ENCODE data around the gene CDYL. TPM values are rescaled to one million over a fixed set of nuclear protein-coding genes. Genes with fewer than 3 reads are reported as not detected.

CDYL gene
- total and polyA plus RNA-seq, 11 donors = 4.3 to 45.2 (median 30.6) TPM

DNA sequence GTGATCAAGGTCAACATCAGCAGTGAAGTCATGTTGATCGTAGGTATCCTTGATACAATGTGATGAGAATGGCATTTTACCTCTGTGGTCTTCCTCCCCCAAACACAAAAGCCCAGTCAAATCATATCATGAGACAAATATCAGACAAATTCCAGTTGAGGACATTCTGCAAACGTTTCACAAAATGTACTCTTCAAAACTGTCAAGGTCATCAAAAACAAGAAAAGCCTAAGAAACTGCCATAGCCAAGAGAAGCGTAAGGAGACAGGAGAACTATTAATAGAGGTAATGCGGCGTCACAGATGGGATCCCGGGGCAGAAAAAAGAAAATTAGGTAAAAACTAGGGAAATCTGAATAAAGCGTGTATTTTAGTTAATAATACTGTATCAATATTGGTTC lies 7.4 kb upstream of the CDYL start:
- Histone ChIP-seq H3K27ac (no peak overlapping the region), H3K27me3 (no peaks in the 10 kb centered on the region), H3K4me3 (no peak overlapping the region), H3K9me3 (peaks cover 0 to 22% (median 2%) of the 10 kb centered on the region in 12 donors), H3K36me3 (no peaks in the 10 kb centered on the region), H3K4me1 (no peaks in the 10 kb centered on the region)
- intact Hi-C loops (cut with DNase I) = no loop called here
- WGBS, 4 donors = 83 to 86% (median 86%) methylated on average over 7 of the region's 7 CpGs
- TF ChIP-seq POLR2A (IDR thresholded peaks at IDR 0.05) = no peak
- TF ChIP-seq CTCF (IDR thresholded peaks at IDR 0.05) = no peak
- DNase-seq (no peak), ATAC-seq (no peak)

DNA sequence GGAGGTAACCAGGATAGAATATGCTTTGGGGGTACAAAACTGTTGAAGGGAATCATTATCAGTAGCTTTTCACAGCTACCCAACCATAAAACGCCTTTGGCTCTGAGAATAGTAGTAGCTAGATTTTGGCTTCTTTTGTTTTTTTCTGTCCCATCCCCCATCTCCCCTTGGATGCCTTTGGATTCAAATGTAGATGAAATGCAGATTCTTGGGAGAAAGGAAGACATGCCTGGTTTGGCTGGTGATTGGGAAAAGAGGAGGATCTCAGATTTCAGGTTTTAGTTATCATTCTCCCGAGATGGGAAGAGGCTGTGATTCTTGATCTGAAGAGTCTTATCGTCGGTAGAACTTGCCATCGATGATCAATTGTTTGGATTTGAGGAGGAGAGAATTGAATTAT lies 3.5 kb upstream of the CDYL start:
- H3K4me1 ChIP-seq = peaks cover 0 to 19% (median 10%) of the 10 kb centered on the region in 12 donors
- H3K36me3 ChIP-seq = no peaks in the 10 kb centered on the region
- WGBS, 4 donors = 47 to 58% (median 48%) methylated on average over 5 of the region's 5 CpGs
- no peaks in the 10 kb centered on the region for H3K27me3 ChIP-seq
- H3K9me3 ChIP-seq = no peaks in the 10 kb centered on the region
- no peak for DNase-seq
- no peak overlapping the region for H3K4me3 ChIP-seq
- H3K27ac ChIP-seq = no peak overlapping the region
- TF ChIP-seq CTCF (IDR thresholded peaks at IDR 0.05) = no peak
- no peak for TF ChIP-seq POLR2A (IDR thresholded peaks at IDR 0.05)
- no peak for ATAC-seq
- intact Hi-C loops (cut with DNase I) = loop anchor here in 9 of 10 donors (5.0 to 10.0 kb wide), 8 partner anchors 120 to 458 kb away; partner anchors contain the start of gene RPP40 (in 1 of the 9)

- Histone ChIP-seq H3K9me3 (peaks cover 0 to 4% (median 0%) of the 10 kb centered on the region in 12 donors), H3K27ac (no peak overlapping the region), H3K27me3 (no peaks in the 10 kb centered on the region), H3K4me1 (peaks cover 0 to 23% (median 13%) of the 10 kb centered on the region in 12 donors), H3K36me3 (no peaks in the 10 kb centered on the region), H3K4me3 (no peak overlapping the region)
- DNase-seq (no peak), ATAC-seq (no peak)
- WGBS, 4 donors = 28 to 38% (median 36%) methylated on average over 7 of the region's 7 CpGs
- TF ChIP-seq CTCF (IDR thresholded peaks at IDR 0.05) (no peak), POLR2A (IDR thresholded peaks at IDR 0.05) (no peak)
- intact Hi-C loops (cut with DNase I) = loop anchor here in 9 of 10 donors (5.0 to 10.0 kb wide), 8 partner anchors 121 to 458 kb away; partner anchors contain the start of gene RPP40 (in 1 of the 9)
These were observed 3.0 kb upstream of the CDYL start for GRCh38 chr6:4773181-4773580.

DNA sequence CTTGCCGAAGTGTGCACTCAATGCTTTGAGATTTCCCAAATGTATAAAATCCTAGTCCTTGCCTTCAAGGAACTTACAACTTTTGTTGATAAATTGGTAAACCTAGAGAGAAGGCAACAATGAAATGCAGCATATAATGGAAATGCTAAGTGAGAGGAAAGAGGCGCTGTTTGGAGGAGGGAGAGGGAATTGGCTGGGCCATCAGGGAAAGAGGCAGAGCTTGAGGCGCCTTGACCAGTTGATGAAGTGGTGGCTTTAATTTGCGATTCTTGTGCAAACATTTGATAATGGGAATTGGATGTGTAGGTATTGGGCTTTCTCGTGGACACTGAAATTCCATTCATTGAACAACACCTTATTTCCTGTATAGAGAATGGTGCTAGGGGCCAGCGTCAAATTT lies 1.9 kb upstream of the CDYL start:
- no peaks in the 10 kb centered on the region for H3K36me3 ChIP-seq
- H3K4me1 ChIP-seq = peaks cover 0 to 24% (median 14%) of the 10 kb centered on the region in 12 donors
- peak overlapping the region in 3 of 12 donors; percentile 56 to 91 (median 89) for H3K4me3 ChIP-seq
- TF ChIP-seq CTCF (IDR thresholded peaks at IDR 0.05) (no peak), POLR2A (IDR thresholded peaks at IDR 0.05) (no peak)
- intact Hi-C loops (cut with DNase I) = loop anchor here in 9 of 10 donors (2.0 to 10.0 kb wide), 9 partner anchors 122 to 459 kb away; partner anchors contain the start of gene RPP40 (in 1 of the 9)
- no peak for ATAC-seq
- DNase-seq = no peak
- H3K9me3 ChIP-seq = peaks cover 0 to 7% (median 0%) of the 10 kb centered on the region in 12 donors
- no peaks in the 10 kb centered on the region for H3K27me3 ChIP-seq
- H3K27ac ChIP-seq = peak overlapping the region in 3 of 12 donors; percentile 61 to 88 (median 79)
- 45 to 53% (median 49%) methylated on average over 6 of the region's 6 CpGs for WGBS, 4 donors

Measured in heart left ventricle (tissue), 16 donors.